LNCaP clone FGC (cell line): ENCODE data around the gene ATP6V0E2.

Experiments used
- DNase-seq: peaks from one replicate; pipeline ENCODE4 v3.0.0-alpha.2; 2011; ENCODE audit warnings: low read depth
- H3K4me3 ChIP-seq: 2 replicates; pipeline ENCODE4 v1.5.1; 2011; ENCODE audit warnings: mild to moderate bottlenecking, low read depth, low read length, control low read depth
- CTCF ChIP-seq: IDR thresholded peaks from 2 replicates; pipeline ENCODE4 v1.5.1; 2012; ENCODE audit warnings: mild to moderate bottlenecking; ENCODE audit not compliant: control insufficient read depth, insufficient read depth; ENCODE audit errors: extremely low read depth

Gene ATP6V0E2

GRCh38 chr7:149873074-149873969, at the start of gene ATP6V0E2:
Gene ATP6V0E2 (plus strand): TSS chr7:149873969. CDS start chr7:149874066, 97 bp downstream.
- DNase-seq = peak; percentile 73
- TF ChIP-seq CTCF = no peak
- peak within 1 kb of the TSS; percentile 94 for H3K4me3 ChIP-seq

GRCh38 chr7:149824301-149824741, 49.4 kb upstream of the ATP6V0E2 start:
- no peak for TF ChIP-seq CTCF
- DNase-seq = no peak
- no peak overlapping the region for H3K4me3 ChIP-seq

- no peak overlapping the region for H3K4me3 ChIP-seq
- no peak for DNase-seq
- no peak for TF ChIP-seq CTCF
Observed at GRCh38 chr7:149824748-149825566, 48.8 kb upstream of the ATP6V0E2 start.

GRCh38 chr7:149825567-149826343, 48.0 kb upstream of the ATP6V0E2 start:
- no peak for TF ChIP-seq CTCF
- no peak for DNase-seq
- H3K4me3 ChIP-seq = no peak overlapping the region

- no peak for TF ChIP-seq CTCF
- no peak overlapping the region for H3K4me3 ChIP-seq
- DNase-seq = no peak
Observed at GRCh38 chr7:149826344-149827088, 47.3 kb upstream of the ATP6V0E2 start.
